ENCODE data around the gene GANAB.
"Not testable (repeated sequence)": the region's sequence is repeated elsewhere in the genome, so short reads cannot be mapped to it uniquely, and the experiment has no call there.

GANAB gene

GRCh38 chr11:62621567-62622470 lies 24.6 kb downstream of the GANAB start, which contains the start of gene B3GAT3:
TSS of gene B3GAT3 (minus strand) at chr11:62621986. CDS start at chr11:62621947, 39 bp downstream.
- peak; percentile 93 to 97 (median 93) for DNase-seq (ENCODE audit: low read depth in 3 of 3)

DNA sequence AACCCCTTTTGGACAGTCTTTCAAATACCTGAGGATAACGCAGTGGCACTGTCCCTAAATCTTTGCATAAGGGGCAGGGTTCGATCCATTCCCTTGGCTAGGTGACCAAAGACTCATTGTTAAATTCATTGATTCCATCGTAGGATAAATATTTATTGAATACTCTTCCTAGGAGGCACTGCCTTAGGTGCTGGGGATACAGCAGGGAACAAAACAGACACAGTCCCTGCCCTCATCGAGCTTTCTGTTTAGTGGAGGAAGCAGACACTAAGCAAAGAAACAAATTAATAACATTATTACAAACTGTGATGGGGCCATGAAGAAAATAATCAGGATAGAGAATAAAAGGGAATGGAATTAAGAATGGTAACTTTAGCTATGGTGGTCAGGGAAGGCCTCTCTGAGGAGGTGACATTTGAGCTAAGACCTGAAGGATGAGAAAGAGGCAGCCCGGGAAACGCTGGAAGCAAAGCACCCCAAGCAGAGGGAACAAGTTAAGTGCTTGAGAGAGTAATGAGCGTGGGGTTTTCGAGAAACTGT lies 25.3 kb downstream of the GANAB start:
- DNase-seq (ENCODE audit: low read depth in 3 of 3) = no peak

- DNase-seq (ENCODE audit: low read depth in 3 of 3) = not testable (repeated sequence)
These were observed 29.5 kb downstream of the GANAB start for GRCh38 chr11:62616957-62617356.

DNA sequence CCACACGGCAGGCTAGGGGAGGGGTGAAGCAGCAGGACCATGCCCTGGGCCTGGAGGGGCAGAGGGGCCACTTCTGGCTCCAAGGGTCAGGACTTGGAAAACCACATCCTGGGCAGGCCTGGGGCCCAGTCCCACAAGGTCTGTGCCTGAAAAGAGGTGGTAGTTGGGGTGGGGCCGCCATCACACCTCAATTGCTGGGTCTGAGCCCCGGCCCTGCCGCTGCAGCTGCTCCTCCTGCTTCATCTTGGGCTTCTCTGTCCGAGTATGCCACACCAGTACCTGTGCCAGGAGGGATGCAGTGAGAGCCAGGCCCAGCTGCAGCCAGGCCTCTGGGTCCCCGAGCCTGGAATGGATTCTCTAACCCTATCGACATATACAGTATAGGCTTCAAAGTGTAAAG lies 30.9 kb downstream of the GANAB start:
- no peak for DNase-seq (ENCODE audit: low read depth in 3 of 3)

DNA sequence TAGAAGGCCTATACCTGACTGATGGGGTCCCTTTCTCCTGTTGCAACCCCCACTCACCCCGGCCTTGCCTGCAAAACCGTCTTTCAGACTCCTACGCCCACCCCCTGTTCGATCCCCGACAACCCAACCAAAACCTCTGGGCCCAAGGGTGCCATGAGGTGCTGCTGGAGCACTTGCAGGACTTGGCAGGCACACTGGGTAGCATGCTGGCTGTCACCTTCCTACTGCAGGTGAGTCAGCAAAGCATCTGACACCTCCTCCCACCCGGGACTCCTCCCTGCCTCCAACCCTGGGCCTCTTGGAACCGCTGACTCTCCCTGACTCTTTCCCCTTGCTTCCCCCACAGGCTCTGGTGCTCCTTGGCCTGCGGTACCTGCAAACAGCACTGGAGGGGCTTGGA lies 32.1 kb downstream of the GANAB start:
- DNase-seq (ENCODE audit: low read depth in 3 of 3) = peak in 1 of 3 experiments; percentile 32

GRCh38 chr11:62613291-62613778 lies 33.1 kb downstream of the GANAB start:
- DNase-seq (ENCODE audit: low read depth in 3 of 3) = no peak

- peak; percentile 82 to 85 (median 83) for DNase-seq (ENCODE audit: low read depth in 3 of 3)
These were observed 33.8 kb downstream of the GANAB start, which contains the start of the genes EML3 and ROM1 for GRCh38 chr11:62612366-62613290. TSS of gene EML3 (minus strand) at chr11:62612775. CDS start at chr11:62612457, 318 bp downstream. TSS of gene ROM1 (plus strand) at chr11:62613257. CDS start at chr11:62613282, 25 bp downstream.

DNA sequence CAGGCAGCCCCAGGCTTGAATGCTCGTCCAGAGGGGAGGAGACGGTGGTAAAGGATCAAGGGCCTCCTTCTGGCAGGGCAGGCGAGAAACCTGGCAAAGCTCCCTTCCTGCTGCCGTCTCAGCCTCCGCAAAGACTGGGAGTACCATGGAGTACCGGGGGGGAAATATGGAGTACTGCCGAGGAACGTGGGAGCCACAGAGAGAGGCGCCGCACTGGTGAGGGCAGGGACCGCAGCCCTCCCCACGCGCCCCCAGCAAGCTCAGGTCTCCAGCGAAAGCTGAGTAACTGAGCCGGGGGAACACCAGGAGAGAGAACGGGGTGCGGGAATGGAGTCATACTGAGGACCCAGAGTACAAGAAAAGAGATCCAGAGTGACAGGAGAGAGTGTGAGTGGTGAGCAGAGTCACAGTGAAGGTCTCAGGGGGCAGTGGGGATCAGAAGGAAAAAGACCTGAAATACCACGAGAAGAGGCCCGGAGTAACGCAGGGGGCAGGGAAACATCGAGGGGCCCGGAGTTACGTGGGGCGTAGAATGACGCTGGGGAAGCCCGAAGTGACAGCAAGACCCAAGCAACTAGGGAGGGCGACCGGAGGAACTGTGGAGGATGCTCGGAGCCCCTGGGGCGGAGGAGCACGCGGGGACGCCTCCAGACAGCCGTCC lies 34.6 kb downstream of the GANAB start:
- DNase-seq (ENCODE audit: low read depth in 3 of 3) = peak; percentile 29 to 37 (median 32)

DNA sequence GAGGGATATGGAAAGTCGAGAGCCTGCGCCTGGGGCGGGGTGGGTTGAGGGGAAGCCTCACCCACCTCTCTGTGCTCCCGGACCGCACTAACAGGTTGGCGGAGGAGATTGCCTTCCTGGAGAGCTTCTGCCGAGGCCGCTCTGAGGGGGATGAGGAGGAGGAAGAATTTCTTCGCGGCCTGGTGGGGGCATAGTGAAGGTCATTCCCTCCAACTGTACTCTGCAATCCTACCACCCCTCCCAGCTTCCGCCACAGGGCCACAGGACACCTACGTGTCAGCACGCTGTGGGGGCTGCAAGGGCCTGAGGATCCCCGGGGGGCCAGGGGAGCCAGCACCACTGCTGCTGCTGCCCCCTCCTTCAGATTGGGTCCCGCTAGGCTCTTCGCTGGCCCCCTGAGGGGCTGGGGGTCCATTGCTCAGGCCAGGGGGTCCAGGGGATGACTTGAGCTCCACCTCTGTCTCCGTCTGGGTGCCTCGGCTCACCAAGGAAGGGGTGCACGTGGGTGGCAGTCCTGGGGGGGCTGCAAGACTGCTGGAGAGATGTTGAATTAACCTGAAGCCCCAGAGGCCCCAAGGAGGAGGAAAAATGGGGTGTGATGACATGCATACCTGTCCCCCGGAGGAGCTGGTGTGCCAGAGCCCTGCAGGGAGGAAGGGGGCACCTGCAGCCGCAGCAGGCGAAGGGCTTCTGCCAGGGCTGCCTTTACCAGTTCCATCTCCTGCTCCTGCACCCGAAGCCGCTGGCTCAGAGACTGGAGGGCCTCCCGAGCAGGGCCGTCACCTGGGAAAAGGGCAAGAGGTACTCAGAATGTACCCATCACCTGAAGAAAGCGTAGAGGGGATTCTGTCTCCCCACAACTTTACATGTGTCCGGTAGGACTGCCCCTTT lies 35.4 kb downstream of the GANAB start:
- DNase-seq (ENCODE audit: low read depth in 3 of 3) = no peak

- no peak for DNase-seq (ENCODE audit: low read depth in 3 of 3)
These were observed 36.0 kb downstream of the GANAB start for GRCh38 chr11:62610403-62610802.

DNA sequence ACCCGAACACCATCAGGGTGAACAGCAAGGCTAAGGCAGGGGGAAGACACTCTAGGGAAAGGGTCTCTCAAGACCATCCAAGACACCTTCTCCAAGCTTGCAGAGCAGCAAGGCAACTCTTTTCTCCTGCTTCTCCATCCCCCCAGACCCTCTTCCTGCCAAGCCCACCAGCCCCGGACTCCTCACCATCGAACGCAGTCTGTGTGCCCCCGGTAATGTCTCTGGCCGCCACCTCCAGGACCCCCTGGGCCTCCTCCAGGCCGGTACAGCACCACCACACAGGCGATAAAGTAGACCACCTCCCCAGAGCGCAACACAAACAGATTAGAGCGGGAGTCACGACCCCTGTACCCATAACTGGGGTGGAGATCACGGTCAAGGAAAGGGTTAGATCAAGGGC lies 37.6 kb downstream of the GANAB start:
- no peak for DNase-seq (ENCODE audit: low read depth in 3 of 3)

- no peak for DNase-seq (ENCODE audit: low read depth in 3 of 3)
These were observed 38.7 kb downstream of the GANAB start for GRCh38 chr11:62607714-62608113.

- DNase-seq (ENCODE audit: low read depth in 3 of 3) = no peak
These were observed 40.5 kb downstream of the GANAB start for GRCh38 chr11:62605902-62606301.

DNA sequence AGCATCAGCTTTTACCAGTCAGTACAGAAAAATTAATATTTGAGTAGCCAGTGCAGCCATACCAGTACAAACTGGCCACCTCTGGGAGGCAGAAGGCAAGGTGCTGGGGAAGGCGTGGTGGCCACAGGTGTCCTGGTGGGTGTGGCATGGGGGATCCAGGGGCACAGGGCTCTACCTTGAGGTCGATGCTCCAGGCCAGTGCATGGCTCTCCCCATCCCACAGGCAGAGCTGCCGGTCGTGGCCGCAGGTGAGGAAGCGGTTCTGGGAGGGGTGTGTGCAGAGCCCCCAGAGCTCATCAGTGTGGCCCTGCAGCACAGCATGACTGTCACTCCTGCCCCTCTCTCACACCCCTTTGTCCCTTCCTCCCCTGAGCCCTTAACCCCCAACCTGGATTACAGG lies 40.9 kb downstream of the GANAB start:
- no peak for DNase-seq (ENCODE audit: low read depth in 3 of 3)

DNA sequence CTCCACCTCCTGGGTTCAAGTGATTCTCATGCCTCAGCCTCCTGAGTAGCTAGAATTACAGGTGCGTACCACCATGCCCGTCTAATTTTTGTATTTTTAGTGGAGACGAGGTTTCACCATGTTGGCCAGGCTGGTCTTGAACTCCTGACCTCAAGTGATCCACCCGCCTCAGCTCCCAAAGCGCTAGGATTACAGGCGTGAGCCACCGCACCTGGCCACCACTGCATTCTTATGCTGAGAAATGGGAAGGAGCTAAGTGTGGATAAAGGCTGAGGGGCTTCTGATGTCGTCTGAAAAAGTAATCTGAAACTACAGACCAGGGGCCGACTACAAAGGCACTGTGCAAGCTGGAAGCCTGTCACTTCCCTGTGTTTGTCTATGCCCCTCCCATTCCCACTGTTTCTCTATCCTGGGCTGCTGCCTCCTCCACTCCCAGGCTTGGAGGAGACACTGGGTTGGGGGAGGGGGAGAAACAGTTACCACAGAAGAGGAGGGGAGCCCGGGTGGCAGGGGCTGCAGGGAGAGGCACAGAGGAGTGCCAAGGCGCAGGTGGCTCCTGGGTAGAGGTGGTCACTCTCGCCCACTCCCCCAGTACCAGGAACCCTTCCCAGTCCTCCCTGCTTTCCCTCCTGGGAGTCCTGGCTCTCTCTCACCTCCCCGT lies 41.8 kb downstream of the GANAB start:
- DNase-seq (ENCODE audit: low read depth in 3 of 3) = no peak

DNA sequence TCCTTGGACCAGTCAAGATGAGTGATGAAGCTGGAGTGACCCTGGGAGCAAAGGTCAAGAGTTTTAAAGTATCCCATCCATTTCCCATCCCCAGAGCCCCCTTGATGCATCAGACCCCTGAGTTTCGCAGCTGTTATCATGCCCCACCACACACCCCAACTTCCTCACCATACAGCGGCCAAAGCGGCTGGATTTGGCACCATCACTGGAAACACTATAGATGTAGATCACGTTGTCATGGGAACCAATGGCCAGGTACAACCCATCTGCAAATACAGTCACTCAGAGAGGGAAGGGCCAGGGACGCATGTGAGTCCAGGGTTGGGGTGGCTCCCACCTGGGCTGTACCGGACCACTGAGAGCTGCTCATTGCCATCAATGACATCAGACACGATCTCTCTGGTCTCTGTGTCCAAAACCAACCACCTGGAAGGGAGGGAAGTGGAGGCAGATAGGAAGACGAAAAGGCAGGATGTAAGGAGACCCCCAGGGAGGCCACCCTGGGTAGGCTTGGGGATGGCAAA lies 42.6 kb downstream of the GANAB start:
- no peak for DNase-seq (ENCODE audit: low read depth in 3 of 3)

DNA sequence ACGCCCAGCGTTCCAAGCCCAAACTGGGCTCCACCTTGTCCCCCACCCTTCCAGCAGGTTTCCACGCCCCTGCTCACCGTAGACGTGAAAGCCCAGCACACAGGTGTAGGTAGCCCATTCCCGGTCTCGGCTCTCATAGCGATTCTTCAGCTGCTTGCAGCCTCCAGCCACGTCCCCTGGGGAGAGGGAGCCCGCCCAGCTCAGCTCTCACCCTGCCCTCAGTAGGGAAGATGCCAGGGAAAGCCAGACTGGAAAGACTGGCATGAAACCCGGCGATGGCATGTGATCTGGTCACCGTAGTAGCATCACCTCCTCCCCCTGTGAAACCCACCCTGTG lies 43.4 kb downstream of the GANAB start:
- DNase-seq (ENCODE audit: low read depth in 3 of 3) = no peak

- DNase-seq (ENCODE audit: low read depth in 3 of 3) = peak in 1 of 3 experiments; percentile 35
These were observed 44.0 kb downstream of the GANAB start for GRCh38 chr11:62602141-62603071.

All from stimulated activated CD4-positive, alpha-beta T cell treated with anti-CD3 and anti-CD28 coated beads, TNF-alpha, amount 100 ng/mL, for 4 hours (primary cell).